HG03520 (cell line): ENCODE data around the gene DMRT2.

Experiments
- ATAC-seq: cut with Tn5 transposase; IDR thresholded peaks from one replicate; pipeline ENCODE4 v1.9.1; 2021; ENCODE audit warnings: mild to moderate bottlenecking, moderate library complexity; ENCODE audit not compliant: unreplicated experiment

The DMRT2 gene

DNA sequence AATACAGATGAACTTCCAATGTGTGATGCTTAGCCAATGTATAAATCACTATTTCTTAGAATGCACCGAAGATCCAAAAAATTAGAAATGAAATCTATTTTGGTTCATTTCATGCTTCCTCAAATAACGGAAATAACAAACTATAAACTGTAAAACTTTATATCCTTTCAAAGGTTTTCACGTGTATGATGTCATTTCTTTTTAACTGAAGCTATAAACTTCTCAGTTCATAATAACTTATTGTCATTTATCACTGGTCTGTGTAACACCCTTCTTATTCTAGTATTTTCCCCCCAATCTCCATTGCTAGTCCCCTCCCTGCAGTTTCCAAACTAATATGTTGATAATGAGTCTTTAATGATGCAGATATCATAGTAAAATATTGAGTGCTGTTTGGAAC is 36.4 kb downstream of the DMRT2 start:
- ATAC-seq, result no peak

DNA sequence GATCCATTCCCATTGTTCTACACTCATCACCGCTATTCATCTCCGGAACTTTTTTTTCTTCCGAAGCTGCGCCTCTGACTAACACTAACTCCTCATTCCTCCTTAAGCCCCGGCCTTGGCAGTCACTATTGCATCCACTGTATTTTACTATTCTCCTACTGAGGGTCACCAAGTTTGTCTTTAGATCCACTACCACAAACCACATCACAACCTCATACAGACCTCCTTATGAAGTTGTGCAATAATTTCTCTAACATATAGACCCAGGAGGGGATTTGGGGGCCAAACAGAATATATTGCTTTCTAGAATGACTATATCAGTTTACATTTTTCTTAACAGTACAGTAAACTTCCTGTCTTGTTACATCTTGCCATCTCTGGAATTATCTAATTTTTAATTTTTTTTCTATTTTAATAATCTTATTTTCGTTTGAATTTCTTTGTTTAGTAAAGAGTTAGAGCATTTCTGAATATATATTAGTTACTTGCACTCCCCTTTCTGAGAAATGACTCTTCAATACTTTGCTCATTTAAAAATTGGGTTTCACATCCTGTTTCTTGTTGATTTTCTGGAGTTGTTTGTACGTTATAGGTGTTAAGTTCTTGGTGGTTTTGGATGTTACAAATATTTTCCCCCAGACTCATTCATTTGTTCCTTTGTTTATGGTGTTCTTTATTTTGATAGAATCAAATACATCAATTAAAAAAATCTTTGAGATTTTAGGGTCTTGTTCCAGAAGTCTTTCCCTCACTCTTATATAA is 37.1 kb downstream of the DMRT2 start:
- peak; percentile 81 for ATAC-seq

DNA sequence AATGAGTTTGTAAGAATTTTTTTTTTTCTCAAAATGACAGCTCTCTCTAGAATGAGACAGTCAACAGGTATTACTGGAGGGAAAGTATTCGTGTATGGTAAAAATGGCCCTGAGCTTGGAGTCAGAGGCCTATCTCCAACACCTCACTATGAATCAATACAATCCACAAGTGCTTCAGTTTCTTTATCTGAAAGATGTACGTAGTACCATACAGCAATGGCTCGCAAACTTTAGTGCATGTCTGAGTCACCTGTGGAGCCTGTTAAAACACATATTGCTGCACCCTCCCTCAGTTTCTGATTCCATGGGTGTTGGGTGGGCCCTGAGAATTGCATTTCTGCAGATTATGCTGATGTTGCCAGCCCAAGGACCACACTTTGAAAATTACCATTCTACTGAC is 44.6 kb downstream of the DMRT2 start:
- no peak for ATAC-seq

DNA sequence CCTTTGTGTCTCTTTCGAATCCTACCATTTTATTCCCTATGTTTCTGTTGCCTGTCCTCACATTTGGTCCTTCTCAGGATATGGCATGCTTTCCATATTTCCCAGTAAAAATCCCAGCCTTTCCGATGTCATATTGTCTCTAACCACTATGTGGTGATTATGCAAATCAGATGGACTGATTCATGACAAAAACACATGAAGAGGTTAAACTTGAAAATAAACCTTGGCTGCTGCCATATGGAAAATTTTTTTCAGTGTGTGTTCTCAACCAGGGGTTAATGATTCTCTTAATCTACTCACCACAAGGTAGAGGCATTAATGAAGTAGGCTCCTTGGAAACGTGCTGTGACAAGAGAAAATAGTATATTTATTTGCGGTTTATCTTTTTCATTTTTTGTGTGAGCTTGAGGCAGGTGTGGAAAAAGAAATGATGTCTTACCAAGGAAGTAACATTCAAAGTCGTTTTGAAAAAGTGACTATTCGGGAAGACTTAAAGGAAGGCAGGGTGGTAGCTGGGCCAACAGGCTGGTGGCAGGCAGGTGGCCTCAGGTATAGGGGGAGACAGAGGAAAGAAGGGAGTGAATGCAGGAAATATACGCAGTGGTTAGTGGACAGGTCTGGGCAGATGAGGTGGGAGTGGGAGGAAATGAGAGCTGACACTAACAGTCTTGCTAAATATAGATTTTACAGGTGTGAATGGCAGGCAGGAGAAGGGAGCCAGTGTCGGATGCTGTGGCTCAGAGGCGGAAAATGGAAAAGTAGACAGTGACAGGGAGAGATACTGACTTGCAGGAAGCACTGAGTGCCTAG is 46.2 kb downstream of the DMRT2 start:
- no peak for ATAC-seq

DNA sequence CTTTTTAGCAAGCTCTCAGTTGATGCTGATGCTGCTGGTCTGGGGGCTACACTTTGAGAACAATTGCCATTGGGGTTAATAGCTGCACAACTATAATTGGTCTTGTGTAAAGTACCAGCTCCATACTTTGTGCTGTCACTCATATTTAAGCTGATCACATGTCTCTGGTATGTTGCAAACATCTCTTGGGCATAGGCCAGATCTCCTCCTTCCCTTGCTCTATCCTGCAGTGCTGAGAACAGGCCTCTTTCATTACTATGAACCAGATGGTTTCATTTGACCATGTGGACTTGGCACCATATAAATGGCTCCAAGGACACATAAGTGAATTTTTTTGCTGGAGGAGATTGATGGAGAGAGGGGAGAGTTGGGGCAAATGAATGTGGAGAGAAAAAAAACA is 48.4 kb downstream of the DMRT2 start:
- no peak for ATAC-seq

DNA sequence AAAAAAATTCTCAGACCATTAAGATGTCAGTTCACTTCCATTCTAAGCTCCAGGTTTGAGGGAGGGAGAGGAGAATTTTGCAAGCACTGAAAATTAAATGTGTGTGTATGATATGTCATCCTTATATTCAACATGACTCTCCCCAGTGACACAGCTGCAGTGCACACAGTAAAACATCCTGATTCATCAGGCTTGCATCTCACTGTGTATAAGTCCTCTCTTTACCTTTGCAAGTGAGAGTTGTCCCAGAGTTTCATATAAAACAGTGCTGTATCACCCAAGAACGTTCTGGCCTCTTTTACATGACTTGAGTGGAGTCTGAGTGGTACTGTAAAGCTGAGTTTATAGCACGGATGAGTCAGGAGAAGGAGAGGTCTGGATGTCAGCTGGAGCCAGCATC is 50.0 kb downstream of the DMRT2 start:
- ATAC-seq, result no peak

DNA sequence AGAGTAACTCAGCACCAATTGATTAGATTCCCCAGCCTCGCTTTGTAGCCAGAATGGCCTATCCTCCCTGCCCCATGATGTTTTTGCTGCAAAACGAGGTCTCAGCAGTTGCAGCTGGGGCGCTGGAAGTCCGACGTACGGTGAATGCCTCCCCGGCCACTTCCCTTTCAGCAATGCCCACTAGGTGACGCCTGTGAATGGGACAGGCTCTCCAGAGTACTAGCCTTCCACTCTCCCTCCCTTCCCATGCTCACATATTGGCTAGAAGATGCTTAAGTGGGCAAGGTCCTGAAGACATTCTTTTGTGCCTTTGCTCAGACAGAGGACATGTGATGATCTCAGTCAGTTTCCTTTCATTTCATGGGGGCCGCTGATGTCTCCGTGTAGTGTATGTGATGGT is 50.8 kb downstream of the DMRT2 start:
- no peak for ATAC-seq

DNA sequence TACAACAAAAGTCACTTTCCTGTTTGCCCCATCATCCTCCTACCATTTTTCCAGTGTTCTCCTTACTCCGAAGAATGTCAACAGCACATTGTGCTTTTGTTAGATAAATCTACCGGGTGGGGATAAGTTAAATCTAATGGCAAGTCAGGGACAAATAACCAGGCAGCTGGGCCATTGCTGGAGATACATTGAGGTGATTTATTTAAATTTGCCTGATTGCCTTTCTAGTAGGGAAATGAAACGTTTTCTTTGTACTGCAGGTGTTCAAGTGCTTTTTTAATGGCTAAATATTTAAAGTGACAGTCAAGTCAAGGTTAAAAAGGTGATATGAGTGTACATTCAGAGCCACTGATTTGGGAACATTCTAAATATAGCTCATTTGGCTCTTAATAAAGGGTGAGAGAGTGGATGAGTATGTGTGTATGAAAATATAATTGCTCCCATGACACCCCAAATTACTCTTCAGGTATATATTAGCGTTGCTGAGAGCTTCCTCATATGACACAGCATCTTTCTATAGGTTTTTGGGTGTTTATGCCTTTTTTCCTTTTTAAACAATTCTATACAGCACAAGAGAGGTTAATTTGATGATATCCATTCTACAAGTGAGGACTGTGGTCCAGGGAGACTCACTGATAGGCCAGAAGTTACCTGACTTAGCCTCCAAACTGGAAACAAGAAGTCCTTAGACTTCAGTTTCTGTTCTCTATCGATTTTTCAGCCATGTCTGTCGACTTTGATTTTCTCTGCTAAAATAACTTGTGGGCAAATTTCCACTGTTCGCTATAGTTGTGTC is 51.9 kb downstream of the DMRT2 start:
- no peak for ATAC-seq

DNA sequence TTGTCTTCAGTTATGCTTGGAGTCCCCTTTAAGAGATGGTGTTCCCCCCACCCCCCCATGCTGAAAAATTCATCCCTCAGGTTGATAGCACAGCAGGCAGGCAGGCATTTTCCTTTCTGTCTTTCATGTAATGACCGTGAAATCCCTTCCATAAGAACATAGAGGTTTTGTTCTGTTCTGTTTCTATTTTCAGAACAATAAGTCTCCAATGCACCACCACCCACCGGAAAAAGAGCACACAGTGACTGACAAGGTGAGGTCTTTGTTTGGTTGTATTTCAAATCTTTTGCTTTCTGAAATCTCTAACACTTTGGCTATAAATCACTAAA is 52.4 kb downstream of the DMRT2 start:
- no peak for ATAC-seq
